HG03460 (cell line): Measurements from ENCODE around the gene KPTN.

Experiments used
- ATAC-seq: cut with Tn5 transposase; IDR thresholded peaks from one replicate; pipeline ENCODE4 v1.9.1; 2021; ENCODE audit not compliant: unreplicated experiment

The KPTN gene

GRCh38 chr19:47509170-47509847, 25.3 kb upstream of the KPTN start:
- no peak for ATAC-seq

- no peak for ATAC-seq
Measured at GRCh38 chr19:47508721-47509120, 24.7 kb upstream of the KPTN start.

GRCh38 chr19:47507924-47508553, 24.0 kb upstream of the KPTN start:
- ATAC-seq, result no peak

GRCh38 chr19:47507012-47507411, 23.0 kb upstream of the KPTN start:
- ATAC-seq, result no peak

GRCh38 chr19:47506459-47506858, 22.4 kb upstream of the KPTN start:
- no peak for ATAC-seq

GRCh38 chr19:47505506-47505905, 21.5 kb upstream of the KPTN start:
- no peak for ATAC-seq

GRCh38 chr19:47503826-47504150, 19.8 kb upstream of the KPTN start:
- no peak for ATAC-seq

GRCh38 chr19:47503130-47503825, 19.3 kb upstream of the KPTN start:
- no peak for ATAC-seq

GRCh38 chr19:47499863-47500830, 16.1 kb upstream of the KPTN start:
- no peak for ATAC-seq

- no peak for ATAC-seq
Measured at GRCh38 chr19:47499371-47499770, 15.4 kb upstream of the KPTN start.

GRCh38 chr19:47498561-47498960, 14.5 kb upstream of the KPTN start:
- no peak for ATAC-seq

- ATAC-seq, result no peak
Measured at GRCh38 chr19:47497821-47498520, 14.0 kb upstream of the KPTN start.

GRCh38 chr19:47497050-47497766, 13.2 kb upstream of the KPTN start:
- ATAC-seq, result no peak

- ATAC-seq, result no peak
Measured at GRCh38 chr19:47495478-47496372, 11.7 kb upstream of the KPTN start.

- ATAC-seq, result no peak
Measured at GRCh38 chr19:47494729-47495128, 10.7 kb upstream of the KPTN start.

GRCh38 chr19:47494211-47494547, 10.2 kb upstream of the KPTN start:
- ATAC-seq, result no peak

- ATAC-seq, result no peak
Measured at GRCh38 chr19:47493378-47494210, 9.6 kb upstream of the KPTN start.
